SK-N-SH (cell line): Measurements from ENCODE around the gene ZBTB46. TPM values are rescaled to one million over a fixed set of nuclear protein-coding genes. Genes with fewer than 3 reads are reported as not detected.

Source experiments
- CTCF ChIA-PET: fragments of 300-600, 350-600 bp; formaldehyde crosslinking; extraction: SDS; loops from one replicate; lab custom pipeline; 2021; lab: Yijun Ruan, JAX
- POLR2A ChIA-PET: fragments of 350-600 bp; sonication (Branson Sonifier 250); formaldehyde crosslinking; extraction: SDS; loops from one replicate; lab custom pipeline; 2020; ENCODE audit warnings: antibody characterized with exemption, inconsistent platforms; lab: Yijun Ruan, JAX
- DNase-seq: peaks from one replicate; pipeline ENCODE4 v3.0.0; 2012
- H2AFZ ChIP-seq: fragments of 200-600 bp; sonication (generic); 2 replicates; pipeline ENCODE4 v1.8.1; 2016; ENCODE audit warnings: antibody characterized with exemption, mild to moderate bottlenecking, low read depth
- H3F3A ChIP-seq: fragments of 200-600 bp; sonication (generic); replicated peaks from 2 replicates; pipeline ENCODE3; 2016; ENCODE audit warnings: antibody characterized with exemption, mild to moderate bottlenecking; ENCODE audit not compliant: insufficient read depth
- H3K27ac ChIP-seq, 2 experiments: fragments of 200-500 bp in 1 of 2; fragments of 200-600 bp in 1 of 2; sonication (Bioruptor generic) in 1 of 2; sonication (generic), shearing (Covaris generic) in 1 of 2; 2 replicates each; pipeline versions ENCODE4 v1.5.1 to v1.6.1; 2014 to 2016; ENCODE audit warnings: low read depth in 2 of 2, inconsistent platforms in 1 of 2, low read length in 1 of 2, mild to moderate bottlenecking in 1 of 2, mixed read lengths in 1 of 2
- H3K27me3 ChIP-seq: fragments of 200-600 bp; sonication (generic), shearing (Covaris generic); 2 replicates; pipeline ENCODE4 v1.6.1; 2016; ENCODE audit warnings: mixed run types; ENCODE audit not compliant: insufficient read depth
- H3K36me3 ChIP-seq, 2 experiments: fragments of 200-500 bp in 1 of 2; fragments of 200-600 bp in 1 of 2; sonication (Bioruptor generic) in 1 of 2; sonication (generic) in 1 of 2; replicated peaks in 1 of 2; 2 replicates each; pipeline versions ENCODE3 to v1.5.1; 2014 to 2016; ENCODE audit warnings: low read length in 1 of 2, mild to moderate bottlenecking in 1 of 2; ENCODE audit not compliant: insufficient read depth in 2 of 2, control insufficient read depth in 1 of 2
- H3K4me1 ChIP-seq, 2 experiments: fragments of 200-500 bp in 1 of 2; fragments of 200-600 bp in 1 of 2; sonication (Bioruptor generic) in 1 of 2; sonication (generic), shearing (Covaris generic) in 1 of 2; 2 replicates each; pipeline versions ENCODE4 v1.5.1 to v1.6.1; 2014 to 2016; ENCODE audit warnings: low read depth in 1 of 2, low read length in 1 of 2, mixed run types in 1 of 2; ENCODE audit not compliant: insufficient read depth in 2 of 2, control insufficient read depth in 1 of 2
- H3K4me2 ChIP-seq: fragments of 200-600 bp; sonication (generic), shearing (Covaris generic); 2 replicates; pipeline ENCODE4 v1.6.1; 2017; ENCODE audit warnings: mixed run types
- H3K4me3 ChIP-seq, 2 experiments: fragments of 200-500 bp in 1 of 2; fragments of 200-600 bp in 1 of 2; sonication (Bioruptor generic) in 1 of 2; sonication (generic), shearing (Covaris generic) in 1 of 2; 2 replicates each; pipeline versions ENCODE4 v1.5.1 to v1.8.1; 2014 to 2016; ENCODE audit warnings: low read depth in 2 of 2, inconsistent platforms in 1 of 2, low read length in 1 of 2, mild to moderate bottlenecking in 1 of 2, mixed read lengths in 1 of 2, moderate library complexity in 1 of 2
- H3K79me2 ChIP-seq: fragments of 200-600 bp; sonication (generic); 2 replicates; pipeline ENCODE4 v1.8.1; 2017; ENCODE audit warnings: mild to moderate bottlenecking; ENCODE audit not compliant: insufficient read depth
- H3K9ac ChIP-seq: fragments of 200-600 bp; sonication (generic); 2 replicates; pipeline ENCODE4 v1.6.1; 2017; ENCODE audit warnings: mixed run types
- H3K9me2 ChIP-seq: fragments of 200-600 bp; sonication (generic); 2 replicates; pipeline ENCODE4 v1.6.1; 2017; ENCODE audit warnings: mixed run types
- H3K9me3 ChIP-seq: fragments of 200-600 bp; sonication (generic); 2 replicates; pipeline ENCODE4 v1.6.1; 2017; ENCODE audit warnings: mixed run types, mild to moderate bottlenecking, moderate library complexity
- H4K20me1 ChIP-seq: fragments of 200-600 bp; sonication (generic); 2 replicates; pipeline ENCODE4 v1.6.1; 2017; ENCODE audit warnings: mild to moderate bottlenecking, mixed run types; ENCODE audit not compliant: insufficient read depth
- CHD2 ChIP-seq: fragments of 150-350 bp; IDR thresholded peaks from 2 replicates; pipeline ENCODE4 v1.6.1; 2018; ENCODE audit warnings: low read length; ENCODE audit not compliant: partially characterized antibody
- EP300 ChIP-seq, 2 experiments: IDR thresholded peaks; 2 replicates each; pipeline versions ENCODE4 v1.4.0 to v1.6.1; 2012; ENCODE audit warnings: borderline replicate concordance in 1 of 2, low read depth in 1 of 2, low read length in 1 of 2
- FOSL2 ChIP-seq: IDR thresholded peaks from 2 replicates; pipeline ENCODE4 v1.4.0; 2012; ENCODE audit warnings: low read depth, mild to moderate bottlenecking, moderate library complexity, borderline replicate concordance
- JUND ChIP-seq: IDR thresholded peaks from 2 replicates; pipeline ENCODE4 v1.4.0; 2012
- NFIC ChIP-seq: IDR thresholded peaks from 2 replicates; pipeline ENCODE4 v1.4.0; 2012; ENCODE audit warnings: borderline replicate concordance
- POLR2AphosphoS5 ChIP-seq: IDR thresholded peaks from 2 replicates; pipeline ENCODE4 v1.6.1; 2012; ENCODE audit warnings: low read depth, low read length
- REST ChIP-seq: IDR thresholded peaks from 2 replicates; pipeline ENCODE4 v1.6.1; 2012; ENCODE audit warnings: mild to moderate bottlenecking, low read depth, low read length, moderate library complexity
- RFX5 ChIP-seq: IDR thresholded peaks from 2 replicates; pipeline ENCODE4 v1.6.1; 2012; ENCODE audit warnings: mild to moderate bottlenecking, improper control_type of control experiment, low read length
- TCF12 ChIP-seq: IDR thresholded peaks from 2 replicates; pipeline ENCODE4 v1.4.0; 2012
- YY1 ChIP-seq: IDR thresholded peaks from 2 replicates; pipeline ENCODE4 v1.4.0; 2012; ENCODE audit warnings: low read depth, mild to moderate bottlenecking
- ZBTB33 ChIP-seq: IDR thresholded peaks from 2 replicates; pipeline ENCODE4 v1.4.0; 2012; ENCODE audit warnings: low read depth, borderline replicate concordance
- WGBS: methylation state at CpG from one replicate; pipeline ENCODE4 v1.1.6; 2017; ENCODE audit warnings: low lambda C conversion rate; 5-methylcytosine and 5-hydroxymethylcytosine counted together
- polyA plus RNA-seq, 3 experiments: library from polyadenylated mRNA; depleted of rRNA; stranded (reverse); fragments of >200 nt; gene quantifications; 2 replicates each; pipeline ENCODE4 v1.2.3, GENCODE V29; 2012
- TF ChIP-seq, protein P1 (sequence below): IDR thresholded peaks from 2 replicates; pipeline ENCODE4 v1.4.0; 2012; ENCODE audit warnings: low read depth

The ZBTB46 gene
- polyA plus RNA-seq, 1 of the 3 experiments (the other 2 are of a cell fraction) = 0.15 TPM

DNA sequence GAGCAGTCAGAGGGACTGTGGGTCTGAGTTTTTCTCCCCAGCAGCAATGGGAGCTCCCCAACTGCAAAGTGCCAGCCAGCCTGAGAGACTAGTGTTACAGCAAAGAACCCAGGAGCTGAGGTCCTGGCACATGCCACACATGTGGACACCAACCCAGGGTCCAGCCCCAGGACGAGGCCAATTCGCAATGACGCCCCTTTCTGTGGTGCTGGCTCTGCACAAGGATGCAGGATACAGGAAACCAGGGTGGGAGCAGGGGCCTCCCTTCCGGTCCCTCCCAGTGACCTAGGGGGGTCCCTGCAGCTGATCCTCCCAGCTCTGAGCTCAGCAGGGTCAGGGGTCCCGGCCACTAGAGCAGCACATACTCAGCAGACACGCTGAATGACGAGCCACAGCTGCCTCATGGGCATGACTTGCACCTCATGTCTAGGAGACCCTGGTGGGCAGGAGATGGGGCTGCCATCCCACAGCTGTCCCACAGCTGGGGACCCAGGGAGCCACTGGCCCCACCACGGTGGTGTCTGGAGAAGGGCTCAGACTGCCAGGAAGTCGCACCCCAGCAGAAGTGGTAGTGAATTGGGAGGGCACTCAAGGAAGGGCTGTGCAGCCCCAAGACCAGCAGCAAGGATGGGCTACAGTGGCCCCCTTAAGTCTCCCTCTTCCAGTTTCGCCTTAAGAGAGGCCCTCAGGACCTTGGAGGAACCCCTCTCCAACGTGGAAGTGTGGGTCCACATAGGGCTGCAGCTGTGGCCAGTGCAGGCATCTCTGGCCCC, 126.9 kb downstream of the ZBTB46 start:
- H3K4me2 ChIP-seq = no peak overlapping the region
- no peak overlapping the region for H3K27ac ChIP-seq
- no peak overlapping the region for H3K9ac ChIP-seq
- no peaks in the 10 kb centered on the region for H3K9me3 ChIP-seq
- peaks cover 8 to 29% of the 10 kb centered on the region in 2 experiments; a peak in 3 of 4 replicates for H3K4me1 ChIP-seq
- H3K36me3 ChIP-seq = peaks cover 23 to 25% of the 10 kb centered on the region in 2 experiments
- ChIA-PET POLR2A (no interaction called here), CTCF (interaction anchor here (1.8 kb wide), 1 partner anchor 35 kb away, joined by 4 read pairs; the partner anchor contains the start of gene SLC2A4RG)
- no peaks in the 10 kb centered on the region for H4K20me1 ChIP-seq
- H3K79me2 ChIP-seq = peaks cover 45% of the 10 kb centered on the region
- TF ChIP-seq RFX5 (no peak), ZBTB33 (no peak), REST (no peak), JUND (no peak), YY1 (no peak), FOSL2 (no peak), TCF12 (no peak), CHD2 (no peak)
- TF ChIP-seq, protein P1, sequence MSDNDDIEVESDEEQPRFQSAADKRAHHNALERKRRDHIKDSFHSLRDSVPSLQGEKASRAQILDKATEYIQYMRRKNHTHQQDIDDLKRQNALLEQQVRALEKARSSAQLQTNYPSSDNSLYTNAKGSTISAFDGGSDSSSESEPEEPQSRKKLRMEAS = no peak
- H3K4me3 ChIP-seq = no peak overlapping the region
- H3F3A ChIP-seq = no peaks in the 10 kb centered on the region
- no peak overlapping the region for H2AFZ ChIP-seq
- no peaks in the 10 kb centered on the region for H3K9me2 ChIP-seq
- H3K27me3 ChIP-seq = no peaks in the 10 kb centered on the region
- DNase-seq = no peak
- WGBS = 92% methylated on average over 6 of the region's 11 CpGs

GRCh38 chr20:63703471-63703975, 127.5 kb downstream of the ZBTB46 start:
- ChIA-PET POLR2A (no interaction called here), CTCF (no interaction called here)
- Histone ChIP-seq H2AFZ (no peak overlapping the region), H3K4me2 (no peak overlapping the region), H3K9me3 (no peaks in the 10 kb centered on the region), H3K4me1 (peaks cover 15 to 22% of the 10 kb centered on the region in 2 experiments; a peak in 3 of 4 replicates), H4K20me1 (no peaks in the 10 kb centered on the region), H3K4me3 (no peak overlapping the region), H3K27ac (no peak overlapping the region; a peak in 1 of 4 replicates), H3K27me3 (no peaks in the 10 kb centered on the region), H3K79me2 (peaks cover 38% of the 10 kb centered on the region), H3F3A (no peaks in the 10 kb centered on the region), H3K36me3 (peaks cover 19 to 25% of the 10 kb centered on the region in 2 experiments), H3K9me2 (no peaks in the 10 kb centered on the region), H3K9ac (no peak overlapping the region)
- peak; percentile 10 for DNase-seq
- TF ChIP-seq NFIC (no peak), RFX5 (no peak), EP300 (IDR thresholded peaks at IDR 0.05; ENCODE audit: borderline replicate concordance in 1 of 2, low read depth in 1 of 2, low read length in 1 of 2) (no peak), TCF12 (no peak), POLR2AphosphoS5 (no peak)
- WGBS = 100% methylated on average over 3 of the region's 15 CpGs
